Mucosa of descending colon (tissue), 3 donors: ENCODE data around the gene SGTA. TPM values are rescaled to one million over a fixed set of nuclear protein-coding genes. Genes with fewer than 3 reads are reported as not detected.
A peak's percentile ranks its signal among the peaks of the same experiment; 100 is the strongest.

Source experiments
- ATAC-seq: fragments of 200-7000 bp; cut with Tn5 transposase; one replicate; pipeline ENCODE4 v1.9.1; 2020; ENCODE audit warnings: mild to moderate bottlenecking, moderate library complexity
- DNase-seq, 3 donors: peaks; one replicate each; pipeline ENCODE4 v3.0.0-alpha.2; 2020
- H3K36me3 ChIP-seq: fragments of 200-600 bp; one replicate; pipeline ENCODE4 v1.8.0; 2021; ENCODE audit warnings: low read depth, mild to moderate bottlenecking
- H3K4me1 ChIP-seq: fragments of 200-600 bp; one replicate; pipeline ENCODE4 v1.8.0; 2021; ENCODE audit warnings: low read depth, mild to moderate bottlenecking
- H3K4me3 ChIP-seq: fragments of 200-600 bp; one replicate; pipeline ENCODE4 v1.8.0; 2021; ENCODE audit warnings: mild to moderate bottlenecking
- H3K9me3 ChIP-seq: fragments of 200-600 bp; one replicate; pipeline ENCODE4 v1.8.0; 2021; ENCODE audit warnings: mild to moderate bottlenecking
- CTCF ChIP-seq: fragments of 200-600 bp; IDR thresholded peaks from one replicate; pipeline ENCODE4 v1.8.0; 2022; ENCODE audit warnings: antibody characterized with exemption, mild to moderate bottlenecking
- intact Hi-C, 2 donors: fragments of 100-400 bp; cut with DNase I in 1 of 2; cut with micrococcal nuclease in 1 of 2; formaldehyde crosslinking; loops; one replicate each; pipeline versions ENCODE4 v1.11.0 to v1.11.1; 2022; cut with DNase I, micrococcal nuclease
- total RNA-seq, 3 donors: library from RNA; stranded (reverse); fragmentation: NEBNext Ultra II Directional in 2 of 3; extraction: Animal tissue kit (Norgen Biotek cat#: 25700) in 2 of 3; gene quantifications; one replicate each; pipeline versions ENCODE4 v1.2.1 to v1.2.4, GENCODE V29; 2021 to 2023
- donor health status: DM: no; HTN: no; CAD: no; lungs with moderate emphysema.
- donor health status: DM: no; HTN: no; CAD: no.
- donor health status: DM: no; HTN: yes; CAD: no.

SGTA gene
- total RNA-seq, 3 donors from 2014 or later, result 37.7 to 52.7 (median 48.9) TPM

GRCh38 chr19:2711875-2712205 lies 71.2 kb downstream of the SGTA start:
- intact Hi-C loops, result no loop called here
- H3K9me3 ChIP-seq, result peaks cover 8% of the 10 kb centered on the region
- H3K4me1 ChIP-seq, result no peaks in the 10 kb centered on the region
- no peaks in the 10 kb centered on the region for H3K36me3 ChIP-seq
- ATAC-seq (no peak), DNase-seq (no peak)
- TF ChIP-seq CTCF, result no peak
- H3K4me3 ChIP-seq, result no peak overlapping the region

GRCh38 chr19:2711172-2711874 lies 71.8 kb downstream of the SGTA start:
- DNase-seq (no peak), ATAC-seq (peak; percentile 25)
- no peak for TF ChIP-seq CTCF
- Histone ChIP-seq H3K9me3 (peaks cover 8% of the 10 kb centered on the region), H3K4me1 (no peaks in the 10 kb centered on the region), H3K36me3 (no peaks in the 10 kb centered on the region), H3K4me3 (no peak overlapping the region)
- intact Hi-C loops, result no loop called here

GRCh38 chr19:2706251-2706650 lies 76.8 kb downstream of the SGTA start:
- Histone ChIP-seq H3K9me3 (no peaks in the 10 kb centered on the region), H3K4me3 (no peak overlapping the region), H3K4me1 (no peaks in the 10 kb centered on the region), H3K36me3 (no peaks in the 10 kb centered on the region)
- ATAC-seq (no peak), DNase-seq (no peak)
- intact Hi-C loops, result no loop called here
- TF ChIP-seq CTCF, result no peak

Other genes with a start within 250 kb of the SGTA start
- gene GNG7, start 80.6 kb downstream of the SGTA start, total RNA-seq, result 1 to 10 TPM; 2.5 to 6.9 (median 2.9) TPM
- 1 to 10 TPM in 1 of 3 donors, under 1 TPM in 2; 0.20 to 1.7 (median 0.80) TPM for gene DIRAS1, start 61.9 kb downstream of the SGTA start, total RNA-seq
- 10 to 100 TPM; 15.5 to 20.9 (median 19.2) TPM for gene SLC39A3, start 43.3 kb downstream of the SGTA start, total RNA-seq
- gene THOP1, start 2.2 kb upstream of the SGTA start, total RNA-seq, result 10 to 100 TPM; 38.5 to 53.1 (median 46.6) TPM
- 1 to 10 TPM; 3.0 to 4.7 (median 3.9) TPM for gene ZNF554, start 36.6 kb upstream of the SGTA start, total RNA-seq
- gene ZNF555, start 58.2 kb upstream of the SGTA start, total RNA-seq, result 1 to 10 TPM; 3.0 to 8.4 (median 4.8) TPM
- gene ZNF556, start 84.1 kb upstream of the SGTA start, total RNA-seq, result under 1 TPM in 1 of 3 donors, not detected in 2; 0.29 TPM
- 10 to 100 TPM in 2 of 3 donors, 1 to 10 TPM in 1; 8.9 to 19.1 (median 14.4) TPM for gene ZNF57, start 117.7 kb upstream of the SGTA start, total RNA-seq
- gene ZNF77, start 161.7 kb upstream of the SGTA start, total RNA-seq, result 1 to 10 TPM; 4.1 to 4.5 (median 4.1) TPM
- 1 to 10 TPM; 1.8 to 4.1 (median 3.0) TPM for gene TLE6, start 194.3 kb upstream of the SGTA start, total RNA-seq
- gene TLE2, start 246.0 kb upstream of the SGTA start, total RNA-seq, result 10 to 100 TPM; 40.0 to 66.5 (median 63.5) TPM